HG03457 (cell line): ENCODE measurements around the gene MEIKIN.
"Not testable (repeated sequence)": the region's sequence is repeated elsewhere in the genome, so short reads cannot be mapped to it uniquely, and the experiment has no call there.

Source experiments
- ATAC-seq: cut with Tn5 transposase; IDR thresholded peaks from one replicate; pipeline ENCODE4 v1.9.1; 2021; ENCODE audit warnings: moderate number of reproducible peaks; ENCODE audit not compliant: unreplicated experiment

Gene MEIKIN

GRCh38 chr5:131914472-131914871 lies 31.0 kb downstream of the MEIKIN start:
- ATAC-seq = no peak

- no peak for ATAC-seq
Observed at GRCh38 chr5:131913603-131914002, 31.9 kb downstream of the MEIKIN start.

- ATAC-seq = no peak
Observed at GRCh38 chr5:131906668-131907067, 38.8 kb downstream of the MEIKIN start.

- not testable (repeated sequence) for ATAC-seq
Observed at GRCh38 chr5:131902266-131902665, 43.2 kb downstream of the MEIKIN start.

- ATAC-seq = no peak
Observed at GRCh38 chr5:131899686-131900085, 45.8 kb downstream of the MEIKIN start.

GRCh38 chr5:131883984-131884383 lies 61.5 kb downstream of the MEIKIN start:
- no peak for ATAC-seq

GRCh38 chr5:131879705-131880104 lies 65.8 kb downstream of the MEIKIN start:
- no peak for ATAC-seq

- no peak for ATAC-seq
Observed at GRCh38 chr5:131877873-131878272, 67.6 kb downstream of the MEIKIN start.

GRCh38 chr5:131871251-131871650 lies 74.2 kb downstream of the MEIKIN start:
- ATAC-seq = not testable (repeated sequence)

GRCh38 chr5:131867524-131867923 lies 77.9 kb downstream of the MEIKIN start:
- ATAC-seq = no peak

GRCh38 chr5:131863700-131864099 lies 81.8 kb downstream of the MEIKIN start:
- ATAC-seq = no peak

GRCh38 chr5:131857388-131857787 lies 88.1 kb downstream of the MEIKIN start:
- no peak for ATAC-seq

GRCh38 chr5:131855452-131855851 lies 90.0 kb downstream of the MEIKIN start:
- no peak for ATAC-seq

- peak; percentile 86 for ATAC-seq
Observed at GRCh38 chr5:131854134-131854533, 91.3 kb downstream of the MEIKIN start.

- no peak for ATAC-seq
Observed at GRCh38 chr5:131848662-131849061, 96.8 kb downstream of the MEIKIN start.

- no peak for ATAC-seq
Observed at GRCh38 chr5:131846536-131846935, 98.9 kb downstream of the MEIKIN start.

GRCh38 chr5:131845828-131846227 lies 99.6 kb downstream of the MEIKIN start:
- no peak for ATAC-seq

GRCh38 chr5:131842971-131843370 lies 102.5 kb downstream of the MEIKIN start:
- not testable (repeated sequence) for ATAC-seq

- ATAC-seq = not testable (repeated sequence)
Observed at GRCh38 chr5:131832702-131833101, 112.8 kb downstream of the MEIKIN start.

- no peak for ATAC-seq
Observed at GRCh38 chr5:131825404-131826013, 120.0 kb downstream of the MEIKIN start.

- ATAC-seq = no peak
Observed at GRCh38 chr5:131824631-131825030, 120.8 kb downstream of the MEIKIN start.

- no peak for ATAC-seq
Observed at GRCh38 chr5:131821221-131821620, 124.2 kb downstream of the MEIKIN start.

GRCh38 chr5:131818001-131818724 lies 127.3 kb downstream of the MEIKIN start:
- ATAC-seq = no peak
